Liver (tissue), 9 donors: Measurements from ENCODE around the gene AIPL1. TPM values are rescaled to one million over a fixed set of nuclear protein-coding genes. Genes with fewer than 3 reads are reported as not detected.

Source experiments
- DNase-seq: peaks from one replicate; pipeline ENCODE4 v3.0.0-alpha.2; 2017; ENCODE audit warnings: low spot score
- H3K27ac ChIP-seq, 2 donors: one replicate each; pipeline ENCODE4 v1.7.0; 2013; ENCODE audit warnings: inconsistent platforms in 2 of 2, low read length in 2 of 2, control low read depth in 1 of 2, low read depth in 1 of 2, mild to moderate bottlenecking in 1 of 2
- H3K27me3 ChIP-seq, 4 donors: one replicate each; pipeline versions ENCODE4 v1.6.1 to v1.7.0; 2013; ENCODE audit warnings: low read length in 3 of 4, inconsistent platforms in 1 of 4, mild to moderate bottlenecking in 1 of 4, moderate library complexity in 1 of 4; ENCODE audit not compliant: control insufficient read depth in 4 of 4, insufficient read depth in 4 of 4
- H3K36me3 ChIP-seq, 4 donors: one replicate each; pipeline versions ENCODE4 v1.6.1 to v1.7.0; 2013; ENCODE audit warnings: low read length in 3 of 4, mild to moderate bottlenecking in 3 of 4, low read depth in 1 of 4, moderate library complexity in 1 of 4; ENCODE audit not compliant: control insufficient read depth in 4 of 4, insufficient read depth in 3 of 4
- H3K4me1 ChIP-seq, 4 donors: one replicate each; pipeline versions ENCODE4 v1.6.1 to v1.7.0; 2013; ENCODE audit warnings: low read length in 3 of 4, mild to moderate bottlenecking in 3 of 4, moderate library complexity in 1 of 4; ENCODE audit not compliant: control insufficient read depth in 4 of 4, insufficient read depth in 4 of 4
- H3K4me3 ChIP-seq, 3 donors: one replicate each; pipeline versions ENCODE4 v1.6.1 to v1.7.0; 2013; ENCODE audit warnings: low read length in 3 of 3, control low read depth in 1 of 3, low read depth in 1 of 3, mild to moderate bottlenecking in 1 of 3
- H3K9ac ChIP-seq, 2 donors: one replicate each; pipeline ENCODE4 v1.7.0; 2013; ENCODE audit warnings: low read length in 2 of 2, mild to moderate bottlenecking in 2 of 2, moderate library complexity in 2 of 2, control low read depth in 1 of 2, low read depth in 1 of 2
- H3K9me3 ChIP-seq, 4 donors: one replicate each; pipeline versions ENCODE4 v1.6.1 to v1.7.0; 2013; ENCODE audit warnings: low read length in 3 of 4; ENCODE audit not compliant: control insufficient read depth in 4 of 4
- CTCF ChIP-seq: fragments of 150-350 bp; IDR thresholded peaks from 2 replicates; pipeline ENCODE4 v1.5.1; 2017; ENCODE audit warnings: improper control_type of control experiment, low read depth, low read length; ENCODE audit not compliant: missing input control
- EGR1 ChIP-seq, 2 donors: IDR thresholded peaks; 2 replicates each; pipeline ENCODE4 v1.6.1; 2016 to 2018; ENCODE audit warnings: antibody characterized with exemption in 2 of 2, low read depth in 2 of 2
- FOXA1 ChIP-seq: IDR thresholded peaks from 2 replicates; pipeline ENCODE4 v1.6.1; 2016; ENCODE audit warnings: antibody characterized with exemption
- FOXA2 ChIP-seq: IDR thresholded peaks from 2 replicates; pipeline ENCODE4 v1.6.1; 2016; ENCODE audit warnings: antibody characterized with exemption
- GABPA ChIP-seq, 2 donors: IDR thresholded peaks in 1 of 2; conservative IDR thresholded peaks in 1 of 2; 2 replicates each; pipeline ENCODE4 v1.6.1; 2016; ENCODE audit warnings: antibody characterized with exemption in 2 of 2, mild to moderate bottlenecking in 1 of 2, moderate library complexity in 1 of 2
- HNF4A ChIP-seq, 2 donors: conservative IDR thresholded peaks; 2 replicates each; pipeline ENCODE4 v1.6.1; 2016; ENCODE audit warnings: antibody characterized with exemption in 2 of 2, mild to moderate bottlenecking in 2 of 2
- HNF4G ChIP-seq: IDR thresholded peaks from 2 replicates; pipeline ENCODE4 v1.6.1; 2016; ENCODE audit warnings: antibody characterized with exemption
- JUND ChIP-seq, 2 donors: IDR thresholded peaks; 2 replicates each; pipeline ENCODE4 v1.6.1; 2016; ENCODE audit warnings: antibody characterized with exemption in 2 of 2
- MAX ChIP-seq: IDR thresholded peaks from 2 replicates; pipeline ENCODE4 v1.6.1; 2016; ENCODE audit warnings: antibody characterized with exemption
- NR2F2 ChIP-seq: IDR thresholded peaks from 2 replicates; pipeline ENCODE4 v1.6.1; 2016; ENCODE audit warnings: antibody characterized with exemption
- RAD21 ChIP-seq, 2 donors: IDR thresholded peaks; 2 replicates each; pipeline ENCODE4 v1.6.1; 2016; ENCODE audit warnings: antibody characterized with exemption in 2 of 2, mild to moderate bottlenecking in 2 of 2
- RXRA ChIP-seq, 2 donors: IDR thresholded peaks; 2 replicates each; pipeline ENCODE4 v1.6.1; 2017 to 2018; ENCODE audit warnings: antibody characterized with exemption in 2 of 2, mild to moderate bottlenecking in 1 of 2
- SP1 ChIP-seq: IDR thresholded peaks from 2 replicates; pipeline ENCODE4 v1.6.1; 2018; ENCODE audit warnings: antibody characterized with exemption, mild to moderate bottlenecking
- TAF1 ChIP-seq: conservative IDR thresholded peaks from 2 replicates; pipeline ENCODE4 v1.6.1; 2016; ENCODE audit warnings: antibody characterized with exemption, mild to moderate bottlenecking
- YY1 ChIP-seq: IDR thresholded peaks from 2 replicates; pipeline ENCODE4 v1.6.1; 2016; ENCODE audit warnings: antibody characterized with exemption, mild to moderate bottlenecking
- ZBTB33 ChIP-seq: IDR thresholded peaks from 2 replicates; pipeline ENCODE4 v1.6.1; 2016; ENCODE audit warnings: antibody characterized with exemption
- WGBS: extraction: QIAGEN DNeasy Blood & Tissue Kit; methylation state at CpG from one replicate; pipeline ENCODE4 v1.1.7; 2013; 5-methylcytosine and 5-hydroxymethylcytosine counted together
- polyA plus RNA-seq, 2 donors: library from polyadenylated mRNA; stranded (reverse) in 1 of 2; unstranded in 1 of 2; fragments of 200-250 nt in 1 of 2; fragments of >200 nt in 1 of 2; fragmentation: Nextera tagmentation in 1 of 2; extraction: Ambion mirVana in 1 of 2; gene quantifications; one replicate each; pipeline versions ENCODE4 v1.2.1 to v1.2.3, GENCODE V29; 2013 to 2015
- total RNA-seq, 2 donors: library from RNA; depleted of rRNA; stranded (reverse); fragments of >200 nt; gene quantifications; one replicate each; pipeline ENCODE4 v1.2.3, GENCODE V29; 2014
- donor health status: healthy.
- donor health status: healthy.
- donor health status: healthy.
- donor health status: healthy.
- donor health status: healthy.

AIPL1 gene
- total and polyA plus RNA-seq, 4 donors, result not detected

GRCh38 chr17:6465206-6466003 is 30.5 kb upstream of the AIPL1 start:
- no peak for TF ChIP-seq CTCF
- no peak for TF ChIP-seq NR2F2
- no peak for TF ChIP-seq ZBTB33
- TF ChIP-seq EGR1 (IDR thresholded peaks at IDR 0.05; ENCODE audit: low read depth in 2 of 2), result no peak
- TF ChIP-seq FOXA2, result no peak
- TF ChIP-seq MAX, result no peak
- TF ChIP-seq HNF4G, result no peak
- TF ChIP-seq SP1, result no peak
- no peak for TF ChIP-seq FOXA1
- no peak for TF ChIP-seq GABPA (IDR thresholded peaks at IDR 0.05 in 1 of 2, conservative IDR thresholded peaks at IDR 0.05 in 1 of 2)
- TF ChIP-seq RAD21 (IDR thresholded peaks at IDR 0.05), result no peak
- TF ChIP-seq JUND (IDR thresholded peaks at IDR 0.05), result no peak
- no peak for TF ChIP-seq RXRA (IDR thresholded peaks at IDR 0.05)
- no peak for TF ChIP-seq TAF1
- Histone ChIP-seq H3K36me3 (no peaks in the 10 kb centered on the region), H3K27me3 (no peaks in the 10 kb centered on the region), H3K9me3 (no peaks in the 10 kb centered on the region), H3K4me3 (no peak overlapping the region), H3K9ac (no peak overlapping the region), H3K4me1 (no peaks in the 10 kb centered on the region), H3K27ac (no peak overlapping the region)
- no peak for DNase-seq
- WGBS, result 87% methylated on average over 19 of the region's 19 CpGs

GRCh38 chr17:6464446-6465041 is 29.6 kb upstream of the AIPL1 start:
- Histone ChIP-seq H3K9me3 (no peaks in the 10 kb centered on the region), H3K9ac (no peak overlapping the region), H3K36me3 (no peaks in the 10 kb centered on the region), H3K27ac (no peak overlapping the region), H3K27me3 (no peaks in the 10 kb centered on the region), H3K4me1 (no peaks in the 10 kb centered on the region), H3K4me3 (no peak overlapping the region)
- 94% methylated on average over 14 of the region's 14 CpGs for WGBS
- TF ChIP-seq CTCF (no peak), FOXA2 (no peak), SP1 (no peak), ZBTB33 (no peak), GABPA (IDR thresholded peaks at IDR 0.05 in 1 of 2, conservative IDR thresholded peaks at IDR 0.05 in 1 of 2) (no peak), HNF4G (no peak), RXRA (IDR thresholded peaks at IDR 0.05) (no peak), RAD21 (IDR thresholded peaks at IDR 0.05) (no peak), MAX (no peak), YY1 (no peak), HNF4A (conservative IDR thresholded peaks at IDR 0.05) (no peak), JUND (IDR thresholded peaks at IDR 0.05) (no peak), EGR1 (IDR thresholded peaks at IDR 0.05; ENCODE audit: low read depth in 2 of 2) (no peak)
- no peak for DNase-seq
